ENCODE data around the gene GDA. TPM values are rescaled to one million over a fixed set of nuclear protein-coding genes. Genes with fewer than 3 reads are reported as not detected.

The GDA gene
- total RNA-seq (2014; rRNA removed; shearing (Covaris generic); ENCODE audit: low replicate concordance): not detected in 2 replicates

- no peak within 1 kb of the TSS for H3K4me2 ChIP-seq (ENCODE audit: low read depth, low read length, poor library complexity, severe bottlenecking)
- DNase-seq: no peak
- no peaks in the 10 kb centered on the region for H4K20me1 ChIP-seq (ENCODE audit: insufficient read depth, low read depth, low read length)
- H3K9me2 ChIP-seq (replicated peaks; ENCODE audit: insufficient read depth, low read length): no peaks in the 10 kb centered on the region
- H3K4me3 ChIP-seq (ENCODE audit: low read length): no peak within 1 kb of the TSS
- H2AFZ ChIP-seq (ENCODE audit: low read length): no peak within 1 kb of the TSS
- no peaks in the 10 kb centered on the region for H3K79me2 ChIP-seq (ENCODE audit: low read length)
- H3K27ac ChIP-seq (ENCODE audit: low read length): no peak within 1 kb of the TSS
- no peaks in the 10 kb centered on the region for H3K27me3 ChIP-seq (ENCODE audit: low read length)
- H3K9ac ChIP-seq (ENCODE audit: low read length): no peak within 1 kb of the TSS
- no peaks in the 10 kb centered on the region for H3K36me3 ChIP-seq (ENCODE audit: insufficient read depth, low read length)
- peaks cover 5% of the 10 kb centered on the region for H3K4me1 ChIP-seq (ENCODE audit: low read length)
- H3K9me3 ChIP-seq (ENCODE audit: low read length): no peaks in the 10 kb centered on the region
These were observed at the start of gene GDA for GRCh38 chr9:72149231-72149975. GDA (plus strand) TSS chr9:72149440; CDS start chr9:72149560, 120 bp downstream.

- no peaks in the 10 kb centered on the region for H3K27me3 ChIP-seq (ENCODE audit: low read length)
- H3K4me1 ChIP-seq (ENCODE audit: low read length): no peaks in the 10 kb centered on the region
- H3K9me2 ChIP-seq (replicated peaks; ENCODE audit: insufficient read depth, low read length): no peaks in the 10 kb centered on the region
- no peak overlapping the region for H3K4me3 ChIP-seq (ENCODE audit: low read length)
- no peak overlapping the region for H2AFZ ChIP-seq (ENCODE audit: low read length)
- no peaks in the 10 kb centered on the region for H3K9me3 ChIP-seq (ENCODE audit: low read length)
- no peaks in the 10 kb centered on the region for H4K20me1 ChIP-seq (ENCODE audit: insufficient read depth, low read depth, low read length)
- H3K36me3 ChIP-seq (ENCODE audit: insufficient read depth, low read length): no peaks in the 10 kb centered on the region
- H3K4me2 ChIP-seq (ENCODE audit: low read depth, low read length, poor library complexity, severe bottlenecking): no peak overlapping the region
- DNase-seq: no peak
- no peak overlapping the region for H3K9ac ChIP-seq (ENCODE audit: low read length)
- H3K27ac ChIP-seq (ENCODE audit: low read length): no peak overlapping the region
- no peaks in the 10 kb centered on the region for H3K79me2 ChIP-seq (ENCODE audit: low read length)
These were observed 46.7 kb upstream of the GDA start for GRCh38 chr9:72102520-72102919.

- no peaks in the 10 kb centered on the region for H3K9me2 ChIP-seq (replicated peaks; ENCODE audit: insufficient read depth, low read length)
- H3K9me3 ChIP-seq (ENCODE audit: low read length): no peaks in the 10 kb centered on the region
- H2AFZ ChIP-seq (ENCODE audit: low read length): no peak overlapping the region
- H4K20me1 ChIP-seq (ENCODE audit: insufficient read depth, low read depth, low read length): no peaks in the 10 kb centered on the region
- no peak for DNase-seq
- H3K9ac ChIP-seq (ENCODE audit: low read length): no peak overlapping the region
- H3K4me1 ChIP-seq (ENCODE audit: low read length): no peaks in the 10 kb centered on the region
- no peak overlapping the region for H3K27ac ChIP-seq (ENCODE audit: low read length)
- no peak overlapping the region for H3K4me2 ChIP-seq (ENCODE audit: low read depth, low read length, poor library complexity, severe bottlenecking)
- H3K4me3 ChIP-seq (ENCODE audit: low read length): no peak overlapping the region
- H3K27me3 ChIP-seq (ENCODE audit: low read length): no peaks in the 10 kb centered on the region
- H3K36me3 ChIP-seq (ENCODE audit: insufficient read depth, low read length): no peaks in the 10 kb centered on the region
- H3K79me2 ChIP-seq (ENCODE audit: low read length): no peaks in the 10 kb centered on the region
These were observed 36.2 kb upstream of the GDA start for GRCh38 chr9:72113056-72113455.

GRCh38 chr9:72119853-72120252 is 29.4 kb upstream of the GDA start:
- Histone ChIP-seq H3K4me3 (ENCODE audit: low read length) (no peak overlapping the region), H2AFZ (ENCODE audit: low read length) (no peak overlapping the region), H3K36me3 (ENCODE audit: insufficient read depth, low read length) (no peaks in the 10 kb centered on the region), H3K27me3 (ENCODE audit: low read length) (no peaks in the 10 kb centered on the region), H3K4me1 (ENCODE audit: low read length) (no peaks in the 10 kb centered on the region), H3K9me2 (replicated peaks; ENCODE audit: insufficient read depth, low read length) (no peaks in the 10 kb centered on the region), H3K9ac (ENCODE audit: low read length) (no peak overlapping the region), H3K9me3 (ENCODE audit: low read length) (no peaks in the 10 kb centered on the region), H3K27ac (ENCODE audit: low read length) (no peak overlapping the region), H4K20me1 (ENCODE audit: insufficient read depth, low read depth, low read length) (no peaks in the 10 kb centered on the region), H3K4me2 (ENCODE audit: low read depth, low read length, poor library complexity, severe bottlenecking) (no peak overlapping the region), H3K79me2 (ENCODE audit: low read length) (no peaks in the 10 kb centered on the region)
- no peak for DNase-seq

- DNase-seq: no peak
- no peak overlapping the region for H3K4me3 ChIP-seq (ENCODE audit: low read length)
- no peaks in the 10 kb centered on the region for H3K9me2 ChIP-seq (replicated peaks; ENCODE audit: insufficient read depth, low read length)
- no peak overlapping the region for H2AFZ ChIP-seq (ENCODE audit: low read length)
- no peaks in the 10 kb centered on the region for H3K79me2 ChIP-seq (ENCODE audit: low read length)
- no peak overlapping the region for H3K4me2 ChIP-seq (ENCODE audit: low read depth, low read length, poor library complexity, severe bottlenecking)
- no peak overlapping the region for H3K9ac ChIP-seq (ENCODE audit: low read length)
- H3K9me3 ChIP-seq (ENCODE audit: low read length): no peaks in the 10 kb centered on the region
- H3K27me3 ChIP-seq (ENCODE audit: low read length): no peaks in the 10 kb centered on the region
- no peaks in the 10 kb centered on the region for H3K36me3 ChIP-seq (ENCODE audit: insufficient read depth, low read length)
- no peak overlapping the region for H3K27ac ChIP-seq (ENCODE audit: low read length)
- H3K4me1 ChIP-seq (ENCODE audit: low read length): no peaks in the 10 kb centered on the region
- no peaks in the 10 kb centered on the region for H4K20me1 ChIP-seq (ENCODE audit: insufficient read depth, low read depth, low read length)
These were observed 24.3 kb upstream of the GDA start for GRCh38 chr9:72124947-72125346.

- no peaks in the 10 kb centered on the region for H3K79me2 ChIP-seq (ENCODE audit: low read length)
- H3K9ac ChIP-seq (ENCODE audit: low read length): no peak overlapping the region
- H3K9me3 ChIP-seq (ENCODE audit: low read length): no peaks in the 10 kb centered on the region
- no peaks in the 10 kb centered on the region for H3K4me1 ChIP-seq (ENCODE audit: low read length)
- no peaks in the 10 kb centered on the region for H4K20me1 ChIP-seq (ENCODE audit: insufficient read depth, low read depth, low read length)
- no peak overlapping the region for H3K27ac ChIP-seq (ENCODE audit: low read length)
- no peak for DNase-seq
- H3K9me2 ChIP-seq (replicated peaks; ENCODE audit: insufficient read depth, low read length): no peaks in the 10 kb centered on the region
- no peak overlapping the region for H3K4me3 ChIP-seq (ENCODE audit: low read length)
- H3K27me3 ChIP-seq (ENCODE audit: low read length): no peaks in the 10 kb centered on the region
- H3K4me2 ChIP-seq (ENCODE audit: low read depth, low read length, poor library complexity, severe bottlenecking): no peak overlapping the region
- H3K36me3 ChIP-seq (ENCODE audit: insufficient read depth, low read length): no peaks in the 10 kb centered on the region
- no peak overlapping the region for H2AFZ ChIP-seq (ENCODE audit: low read length)
These were observed 21.5 kb upstream of the GDA start for GRCh38 chr9:72127753-72128152.

GRCh38 chr9:72128526-72128925 is 20.7 kb upstream of the GDA start:
- Histone ChIP-seq H3K79me2 (ENCODE audit: low read length) (no peaks in the 10 kb centered on the region), H4K20me1 (ENCODE audit: insufficient read depth, low read depth, low read length) (no peaks in the 10 kb centered on the region), H3K4me2 (ENCODE audit: low read depth, low read length, poor library complexity, severe bottlenecking) (no peak overlapping the region), H3K27me3 (ENCODE audit: low read length) (no peaks in the 10 kb centered on the region), H3K9me3 (ENCODE audit: low read length) (no peaks in the 10 kb centered on the region), H3K9me2 (replicated peaks; ENCODE audit: insufficient read depth, low read length) (no peaks in the 10 kb centered on the region), H3K36me3 (ENCODE audit: insufficient read depth, low read length) (no peaks in the 10 kb centered on the region), H3K9ac (ENCODE audit: low read length) (no peak overlapping the region), H3K4me1 (ENCODE audit: low read length) (no peaks in the 10 kb centered on the region), H3K27ac (ENCODE audit: low read length) (no peak overlapping the region), H3K4me3 (ENCODE audit: low read length) (no peak overlapping the region), H2AFZ (ENCODE audit: low read length) (no peak overlapping the region)
- DNase-seq: no peak

GRCh38 chr9:72129271-72130156 is 19.7 kb upstream of the GDA start:
- Histone ChIP-seq H3K9ac (ENCODE audit: low read length) (no peak overlapping the region), H2AFZ (ENCODE audit: low read length) (no peak overlapping the region), H3K4me2 (ENCODE audit: low read depth, low read length, poor library complexity, severe bottlenecking) (no peak overlapping the region)

More at GRCh38 chr9:72129271-72130156, 19.7 kb upstream of the GDA start:
- Histone ChIP-seq H3K79me2 (ENCODE audit: low read length) (no peaks in the 10 kb centered on the region), H3K27me3 (ENCODE audit: low read length) (no peaks in the 10 kb centered on the region), H4K20me1 (ENCODE audit: insufficient read depth, low read depth, low read length) (no peaks in the 10 kb centered on the region), H3K27ac (ENCODE audit: low read length) (no peak overlapping the region), H3K36me3 (ENCODE audit: insufficient read depth, low read length) (no peaks in the 10 kb centered on the region), H3K9me2 (replicated peaks; ENCODE audit: insufficient read depth, low read length) (no peaks in the 10 kb centered on the region), H3K4me1 (ENCODE audit: low read length) (no peaks in the 10 kb centered on the region), H3K9me3 (ENCODE audit: low read length) (no peaks in the 10 kb centered on the region), H3K4me3 (ENCODE audit: low read length) (no peak overlapping the region)
- DNase-seq: no peak

All from Karpas-422 (cell line).